Measurements from ENCODE around the gene L3MBTL4.

DNA sequence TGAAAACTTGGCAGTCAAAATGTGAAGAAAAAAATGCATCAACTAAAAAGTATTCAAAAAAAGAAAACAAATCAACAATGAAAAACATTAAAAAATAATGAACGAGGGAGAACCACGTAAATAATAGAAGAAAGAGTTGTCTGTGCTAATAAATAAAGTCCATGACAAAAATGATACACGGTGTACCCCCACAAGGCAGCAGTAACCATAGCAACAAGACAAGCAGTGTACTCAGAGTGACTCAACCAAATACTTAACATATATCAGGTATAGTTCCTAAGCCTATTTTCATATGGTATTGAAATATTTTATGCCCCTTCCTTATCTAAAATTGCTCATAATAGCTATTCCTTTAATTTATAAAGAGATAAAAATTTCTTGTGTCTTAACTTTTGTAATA is 357.1 kb downstream of the L3MBTL4 start:
- TF ChIP-seq POLR2A (IDR thresholded peaks at IDR 0.05): no peak
- TF ChIP-seq, protein P1, sequence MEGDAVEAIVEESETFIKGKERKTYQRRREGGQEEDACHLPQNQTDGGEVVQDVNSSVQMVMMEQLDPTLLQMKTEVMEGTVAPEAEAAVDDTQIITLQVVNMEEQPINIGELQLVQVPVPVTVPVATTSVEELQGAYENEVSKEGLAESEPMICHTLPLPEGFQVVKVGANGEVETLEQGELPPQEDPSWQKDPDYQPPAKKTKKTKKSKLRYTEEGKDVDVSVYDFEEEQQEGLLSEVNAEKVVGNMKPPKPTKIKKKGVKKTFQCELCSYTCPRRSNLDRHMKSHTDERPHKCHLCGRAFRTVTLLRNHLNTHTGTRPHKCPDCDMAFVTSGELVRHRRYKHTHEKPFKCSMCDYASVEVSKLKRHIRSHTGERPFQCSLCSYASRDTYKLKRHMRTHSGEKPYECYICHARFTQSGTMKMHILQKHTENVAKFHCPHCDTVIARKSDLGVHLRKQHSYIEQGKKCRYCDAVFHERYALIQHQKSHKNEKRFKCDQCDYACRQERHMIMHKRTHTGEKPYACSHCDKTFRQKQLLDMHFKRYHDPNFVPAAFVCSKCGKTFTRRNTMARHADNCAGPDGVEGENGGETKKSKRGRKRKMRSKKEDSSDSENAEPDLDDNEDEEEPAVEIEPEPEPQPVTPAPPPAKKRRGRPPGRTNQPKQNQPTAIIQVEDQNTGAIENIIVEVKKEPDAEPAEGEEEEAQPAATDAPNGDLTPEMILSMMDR (IDR thresholded peaks at IDR 0.05): no peak

All from heart left ventricle (tissue), 13 donors.